ENCODE measurements around the gene TMEM79.

TMEM79 gene

DNA sequence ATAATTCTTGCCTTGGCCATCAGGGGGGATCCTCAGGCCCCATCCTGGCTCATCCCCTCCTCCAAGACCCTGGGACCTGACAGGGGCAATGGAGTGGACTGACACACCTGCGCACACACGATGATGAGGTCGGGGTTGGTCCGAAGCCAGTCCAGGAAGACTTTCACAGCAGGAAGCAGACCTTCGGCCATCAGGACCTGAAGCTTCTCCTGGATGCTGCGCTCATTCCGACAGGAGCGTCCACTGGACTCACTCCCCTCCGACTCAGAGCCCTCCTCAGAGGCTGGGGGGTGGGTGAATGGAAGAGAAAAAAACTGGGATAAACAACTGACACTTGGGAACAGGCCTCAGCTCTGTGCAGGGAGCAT, 20.9 kb upstream of the TMEM79 start:
- no peak for DNase-seq

DNA sequence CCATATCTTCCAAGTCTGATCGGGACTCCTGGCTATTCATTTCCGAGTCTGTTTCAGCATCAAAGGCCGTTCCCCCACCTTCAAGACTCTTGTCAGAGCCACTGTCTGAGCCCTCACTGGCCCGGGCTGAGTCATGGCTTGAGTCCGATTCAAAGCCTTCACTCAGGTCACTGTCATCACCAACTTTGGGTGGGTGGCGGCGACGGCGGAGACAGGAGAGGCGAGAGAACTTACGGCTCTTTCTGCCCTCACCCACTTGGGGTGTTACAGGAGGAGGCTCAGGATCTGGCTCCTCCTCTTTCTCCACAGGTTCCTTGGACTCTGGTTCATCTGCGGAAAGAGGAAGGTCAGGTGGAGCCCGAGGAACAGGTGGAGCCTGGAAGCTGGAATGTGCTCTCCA, 18.1 kb upstream of the TMEM79 start:
- no peak for DNase-seq

DNA sequence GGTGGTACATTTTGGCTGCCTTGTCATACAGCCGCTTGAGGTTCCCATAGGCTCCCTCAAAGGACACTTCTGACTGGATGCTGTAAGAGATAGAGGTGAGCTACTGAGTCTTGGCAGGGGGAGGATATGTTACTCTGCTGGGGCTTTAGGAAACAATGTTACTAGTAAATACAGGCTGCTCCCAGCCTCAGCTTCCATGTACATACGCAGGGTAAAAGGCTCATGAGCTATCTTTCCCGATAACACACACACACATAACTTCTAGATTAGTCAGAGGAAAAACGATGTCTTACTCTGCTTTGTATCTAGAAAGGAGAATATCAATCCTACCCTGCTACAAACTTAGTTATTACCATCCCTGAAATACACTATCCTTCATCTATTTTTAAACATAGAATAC, 15.8 kb upstream of the TMEM79 start:
- DNase-seq = no peak

DNA sequence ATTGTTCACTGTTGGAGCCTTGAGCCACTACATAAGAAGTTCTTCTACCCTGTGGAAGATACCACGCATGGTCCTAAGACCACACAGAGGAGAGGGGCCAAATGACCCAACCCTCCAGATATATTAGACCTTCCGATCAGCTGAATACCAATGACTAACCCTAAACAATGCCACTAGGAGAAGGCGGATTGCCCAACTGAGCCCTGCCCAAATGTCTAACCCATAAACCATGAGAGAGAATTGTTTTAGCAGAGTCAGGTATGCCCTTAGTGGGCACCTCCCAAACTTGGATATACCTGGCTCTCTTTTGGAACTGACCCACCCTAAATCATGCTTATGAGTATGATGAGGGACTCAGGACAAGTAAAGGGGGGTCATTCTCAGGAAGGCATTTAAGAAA, 13.8 kb upstream of the TMEM79 start:
- no peak for DNase-seq

DNA sequence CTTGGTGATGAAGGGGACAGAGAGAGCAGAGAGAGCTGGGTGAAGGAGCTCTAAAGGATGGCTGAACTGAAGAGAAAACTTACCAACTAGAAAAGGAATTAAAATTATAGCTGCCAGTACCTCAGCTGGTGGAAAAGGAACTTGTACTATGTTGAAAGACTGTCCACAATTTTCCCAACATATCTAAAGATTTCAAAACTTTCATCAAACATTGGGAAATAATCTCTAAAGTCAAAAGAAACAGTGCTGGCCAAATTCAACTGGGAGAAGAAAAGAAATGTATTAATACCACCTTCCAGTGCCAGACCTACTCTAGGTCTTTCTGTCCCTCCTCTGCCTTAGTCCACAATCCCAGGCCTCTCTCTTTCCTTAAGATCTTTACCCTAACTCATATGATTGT, 7.6 kb upstream of the TMEM79 start:
- peak in 3 of 4 experiments; percentile 17 to 79 (median 43) for DNase-seq

DNA sequence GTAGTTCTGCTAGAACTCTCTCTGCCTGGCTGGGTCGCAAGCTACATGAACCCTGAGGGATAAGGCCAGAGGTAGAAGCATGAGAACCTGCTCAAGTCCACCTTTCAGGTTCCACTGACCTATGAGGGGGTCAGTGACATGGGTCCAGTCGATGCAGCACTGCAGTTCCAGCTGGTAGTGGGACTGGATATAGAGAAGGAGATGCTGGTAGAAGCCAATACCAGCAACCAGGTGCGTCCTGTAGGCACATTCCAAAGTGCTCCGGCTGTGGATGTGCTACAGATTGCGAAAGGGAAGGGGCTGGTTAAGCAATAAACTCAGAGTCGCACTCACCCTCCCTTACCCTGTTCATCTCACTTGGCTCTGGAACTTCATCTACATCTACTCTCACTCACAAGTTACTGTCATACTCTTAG, 7.2 kb upstream of the TMEM79 start:
- DNase-seq = peak in 3 of 4 experiments; percentile 31 to 63 (median 42)

DNA sequence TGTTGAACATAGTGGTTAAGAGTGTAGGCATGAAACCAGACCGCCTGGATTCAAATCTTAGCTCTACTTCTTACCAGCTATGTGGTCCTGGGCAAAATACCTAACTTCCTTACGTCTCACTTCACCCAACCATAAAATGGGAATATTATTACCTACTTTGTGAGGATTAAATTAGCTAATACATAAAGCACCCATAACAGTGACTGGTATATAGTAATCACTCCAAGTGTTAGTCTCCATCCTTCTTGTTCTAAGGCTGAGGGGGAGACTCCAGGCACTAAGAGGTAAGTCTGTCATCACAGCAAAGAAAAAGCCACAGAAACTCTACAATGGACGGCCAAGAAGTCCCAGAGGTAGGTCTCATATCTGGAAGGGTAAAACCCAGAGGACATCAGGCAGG, 4.3 kb upstream of the TMEM79 start:
- DNase-seq = no peak

DNA sequence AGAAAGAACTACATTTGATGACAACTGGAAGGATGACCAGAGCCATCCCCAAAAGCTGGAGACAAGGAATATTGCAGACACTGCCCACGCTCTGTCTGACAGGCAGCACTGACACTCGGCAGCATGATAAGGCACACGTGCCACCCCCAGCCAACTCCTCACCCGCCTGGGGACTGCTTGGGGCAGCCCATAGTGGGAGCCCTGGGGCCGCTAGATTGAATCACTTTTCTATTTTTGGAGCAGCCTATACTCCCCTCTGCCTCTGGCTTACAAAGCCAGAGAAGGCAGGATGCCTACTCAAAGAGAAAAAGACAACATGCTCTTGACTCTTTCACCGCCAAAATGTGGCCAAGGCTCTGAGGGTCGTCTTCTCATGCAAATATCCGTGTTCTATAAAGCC, 2.8 kb upstream of the TMEM79 start:
- peak; percentile 74 to 85 (median 80) for DNase-seq

DNA sequence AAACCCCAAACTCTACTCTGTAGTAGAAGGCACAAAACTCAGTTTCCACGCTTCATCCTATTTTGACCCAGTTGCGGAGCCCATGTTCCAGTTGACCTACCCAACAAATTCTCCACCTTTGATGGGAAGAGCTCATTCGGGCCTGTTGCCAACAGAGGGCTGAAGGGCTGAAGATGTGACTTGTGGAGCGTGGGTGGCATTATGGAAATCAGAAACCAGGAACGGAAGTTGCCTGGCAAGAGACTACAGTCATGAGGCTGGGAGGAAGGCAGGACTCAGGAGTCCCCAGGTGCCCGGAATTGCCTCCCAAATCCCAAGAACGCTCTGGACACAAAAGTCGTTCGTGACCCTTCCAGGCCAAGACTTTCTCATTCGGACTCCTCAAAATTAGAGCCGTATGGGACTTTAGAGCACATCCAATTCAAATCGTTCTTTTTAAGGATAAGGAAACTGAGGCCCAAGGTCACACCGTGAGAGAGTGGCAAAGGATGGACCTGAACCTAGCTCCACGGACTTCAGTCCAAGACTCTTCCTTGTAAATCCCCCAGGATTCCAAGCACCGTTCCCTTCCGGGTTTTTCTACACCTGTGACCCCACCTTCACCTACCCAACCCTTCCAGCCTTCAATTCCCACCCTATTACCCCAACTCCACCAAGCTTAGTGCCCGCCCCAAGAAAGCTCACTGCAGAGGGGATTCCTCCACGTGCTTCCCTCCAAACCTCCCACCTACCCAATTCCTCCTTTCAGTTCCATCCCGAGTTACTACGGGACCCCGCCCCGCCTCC, 2.2 kb upstream of the TMEM79 start:
- peak; percentile 65 to 88 (median 82) for DNase-seq

DNA sequence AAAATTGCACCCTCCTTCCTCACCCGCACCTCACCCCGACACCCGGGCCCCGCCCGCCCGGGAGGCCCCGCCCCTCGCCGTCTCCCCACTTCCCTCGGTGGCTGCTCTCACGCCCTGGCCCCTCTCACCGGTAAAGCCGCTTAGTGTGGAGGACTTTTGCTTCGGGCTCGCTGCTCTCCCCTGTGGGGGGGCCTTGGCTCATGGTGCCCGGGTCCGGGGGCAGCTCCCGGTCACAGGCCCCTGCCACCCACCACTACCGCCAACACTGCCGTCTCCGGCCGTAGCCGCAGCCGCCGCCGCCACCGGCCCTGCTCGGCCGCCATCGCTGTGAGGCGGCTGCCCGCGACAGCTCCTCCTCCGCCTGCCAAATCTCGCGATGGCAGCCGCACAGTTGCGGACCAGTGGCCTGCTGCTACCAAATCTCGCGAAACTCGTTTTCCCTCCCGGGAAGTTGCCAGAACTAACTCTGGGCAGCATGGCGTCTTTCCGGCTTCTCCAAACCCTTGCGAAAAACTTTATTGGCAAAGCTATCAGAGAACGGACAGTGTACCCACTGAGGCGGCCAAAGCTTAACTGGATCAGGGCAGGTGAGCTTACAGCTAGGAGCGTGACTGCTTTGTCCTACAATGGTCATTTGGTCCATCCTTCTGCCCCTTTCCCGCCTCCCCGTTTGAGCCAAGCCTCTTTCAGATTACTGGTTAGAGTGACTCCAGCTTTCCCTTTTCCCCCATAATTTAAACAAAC, 1.5 kb upstream of the TMEM79 start, which contains the start of gene SMG5:
Gene SMG5 (minus strand): TSS at position 347 of the 744 bp plus-strand sequence. CDS start 145 bp downstream, at position 202.
- peak; percentile 98 to 100 (median 98) for DNase-seq

DNA sequence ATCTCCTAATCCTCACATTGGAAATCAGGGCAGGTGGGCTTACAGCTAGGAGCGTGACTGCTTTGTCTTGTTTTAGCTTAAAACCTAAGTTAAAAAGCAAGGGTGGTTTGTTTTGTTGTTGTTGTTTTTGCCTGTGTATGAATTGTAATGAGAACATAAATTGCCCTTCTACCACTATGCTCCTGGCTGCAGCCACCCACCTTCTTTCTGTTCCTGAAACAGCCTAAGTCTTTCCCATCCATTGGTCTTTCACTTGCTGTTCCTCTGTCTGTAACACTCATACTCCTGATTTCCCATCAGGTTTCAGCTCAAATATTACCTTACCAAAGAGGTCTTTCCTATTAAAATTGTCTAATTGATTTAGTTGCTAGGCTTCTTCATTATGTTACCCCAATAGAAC, 604 bp upstream of the TMEM79 start:
- peak in 3 of 4 experiments; percentile 48 to 53 (median 51) for DNase-seq

DNA sequence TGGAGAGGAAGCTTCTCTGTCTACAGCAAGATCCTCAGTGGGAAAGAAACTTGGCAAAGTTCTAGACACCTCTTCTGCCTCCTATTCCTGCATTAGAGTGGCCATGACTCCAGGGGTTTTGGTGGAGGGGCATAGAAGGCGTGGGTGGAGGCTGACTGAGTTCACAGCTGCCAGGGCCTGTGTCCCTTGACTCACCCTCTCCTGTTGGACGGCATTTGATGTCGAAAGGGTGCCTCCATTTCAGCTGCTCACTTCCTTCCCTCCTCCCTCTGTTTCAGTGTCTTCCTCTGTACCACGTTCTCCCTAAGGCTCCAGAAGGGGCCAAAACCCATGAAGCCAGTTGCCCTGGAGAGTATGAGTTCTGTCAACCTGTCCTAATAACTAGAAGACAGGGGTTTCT, 632 bp downstream of the TMEM79 start:
- peak; percentile 29 to 67 (median 62) for DNase-seq

DNA sequence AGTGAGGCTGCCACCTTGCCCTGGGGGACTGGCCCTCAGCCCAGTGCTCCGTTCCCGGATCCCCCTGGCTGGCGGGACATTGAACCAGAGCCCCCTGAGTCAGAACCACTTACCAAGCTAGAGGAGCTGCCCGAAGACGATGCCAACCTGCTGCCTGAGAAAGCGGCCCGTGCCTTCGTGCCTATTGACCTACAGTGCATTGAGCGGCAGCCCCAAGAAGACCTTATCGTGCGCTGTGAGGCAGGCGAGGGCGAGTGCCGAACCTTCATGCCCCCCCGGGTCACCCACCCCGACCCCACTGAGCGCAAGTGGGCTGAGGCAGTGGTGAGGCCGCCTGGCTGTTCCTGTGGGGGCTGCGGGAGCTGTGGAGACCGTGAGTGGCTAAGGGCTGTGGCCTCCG, 1.3 kb downstream of the TMEM79 start:
- DNase-seq = no peak

DNA sequence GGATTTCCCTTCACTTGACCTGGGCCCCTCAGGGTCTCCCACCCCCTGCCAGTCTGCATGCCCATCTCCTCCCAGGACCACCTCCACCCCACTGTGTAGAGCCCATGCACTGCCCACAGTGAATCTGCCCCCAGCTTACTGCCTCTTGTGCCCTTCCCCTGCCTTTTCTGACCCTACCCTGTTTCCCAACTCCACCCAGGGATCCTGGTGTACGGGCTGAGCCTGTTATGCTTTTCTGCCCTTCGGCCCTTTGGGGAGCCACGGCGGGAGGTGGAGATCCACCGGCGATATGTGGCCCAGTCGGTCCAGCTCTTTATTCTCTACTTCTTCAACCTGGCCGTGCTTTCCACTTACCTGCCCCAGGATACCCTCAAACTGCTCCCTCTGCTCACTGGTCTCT, 1.9 kb downstream of the TMEM79 start:
- no peak for DNase-seq

DNA sequence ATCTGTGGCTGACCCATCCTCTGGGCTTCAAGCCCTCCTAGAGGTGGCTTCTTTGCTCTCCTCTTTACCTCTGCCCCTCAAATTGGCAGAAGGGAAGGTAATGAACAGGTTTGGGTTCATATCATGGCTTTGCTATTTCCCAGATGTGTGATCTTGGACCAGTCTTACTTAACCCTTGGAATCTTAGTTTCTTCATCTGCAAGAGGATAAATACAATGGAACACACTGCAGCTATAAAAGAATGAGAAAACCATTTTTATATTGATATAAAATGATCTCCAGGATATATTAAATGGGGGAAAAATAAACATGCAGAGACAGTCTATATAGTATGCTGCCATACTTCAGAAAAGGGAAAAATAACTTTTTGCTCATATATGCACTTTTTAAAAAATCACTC, 5.7 kb downstream of the TMEM79 start:
- no peak for DNase-seq

DNA sequence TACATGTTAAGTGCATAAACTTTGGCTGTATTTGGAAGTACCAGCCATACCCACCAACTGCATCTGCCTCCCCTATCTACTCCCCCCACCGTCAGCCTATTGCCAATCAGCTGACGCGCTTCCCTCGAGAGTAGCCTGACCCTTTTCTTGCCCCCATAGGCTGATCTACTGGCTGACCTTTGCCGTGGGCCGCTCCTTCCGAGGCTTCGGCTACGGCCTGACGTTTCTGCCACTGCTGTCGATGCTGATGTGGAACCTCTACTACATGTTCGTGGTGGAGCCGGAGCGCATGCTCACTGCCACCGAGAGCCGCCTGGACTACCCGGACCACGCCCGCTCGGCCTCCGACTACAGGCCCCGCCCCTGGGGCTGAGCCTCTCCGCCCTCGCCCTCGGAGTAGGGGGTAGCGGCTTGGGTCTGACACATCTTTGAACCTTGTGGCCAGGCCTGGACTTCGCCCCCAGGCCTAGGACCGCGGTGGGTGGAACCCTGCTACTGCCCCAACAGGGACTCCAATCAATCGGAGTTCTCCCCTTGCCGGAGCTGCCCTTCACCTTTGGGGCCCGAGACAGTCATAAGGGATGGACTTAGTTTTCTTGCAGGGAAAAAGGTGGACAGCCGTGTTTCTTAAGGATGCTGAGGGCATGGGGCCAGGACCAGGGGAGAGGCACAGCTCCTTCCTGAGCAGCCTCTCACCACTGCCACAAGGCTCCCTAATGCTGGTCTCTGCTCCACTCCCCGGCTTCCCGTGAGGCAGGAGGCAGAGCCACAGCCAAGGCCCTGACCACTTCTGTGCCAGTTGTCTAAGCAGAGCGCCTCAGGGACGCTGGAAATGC, 7.3 kb downstream of the TMEM79 start:
- DNase-seq = peak; percentile 80 to 88 (median 83)

DNA sequence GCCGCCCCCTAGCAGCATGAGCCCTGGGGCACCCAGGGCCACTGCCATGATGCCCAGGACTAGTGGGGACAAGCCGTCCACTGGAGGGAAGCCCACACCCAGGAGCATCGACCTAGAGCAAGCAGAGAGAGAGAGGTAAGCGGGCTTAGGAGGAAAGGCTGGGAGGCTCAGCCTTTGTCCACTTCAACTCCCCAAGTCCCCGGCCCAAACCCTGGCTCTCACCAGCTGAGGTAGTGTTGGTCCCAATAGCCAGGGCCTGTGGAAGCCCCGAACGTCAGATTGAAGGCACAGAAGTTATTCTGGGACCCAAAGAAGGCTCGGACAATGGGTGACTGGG, 8.9 kb downstream of the TMEM79 start:
- no peak for DNase-seq

DNA sequence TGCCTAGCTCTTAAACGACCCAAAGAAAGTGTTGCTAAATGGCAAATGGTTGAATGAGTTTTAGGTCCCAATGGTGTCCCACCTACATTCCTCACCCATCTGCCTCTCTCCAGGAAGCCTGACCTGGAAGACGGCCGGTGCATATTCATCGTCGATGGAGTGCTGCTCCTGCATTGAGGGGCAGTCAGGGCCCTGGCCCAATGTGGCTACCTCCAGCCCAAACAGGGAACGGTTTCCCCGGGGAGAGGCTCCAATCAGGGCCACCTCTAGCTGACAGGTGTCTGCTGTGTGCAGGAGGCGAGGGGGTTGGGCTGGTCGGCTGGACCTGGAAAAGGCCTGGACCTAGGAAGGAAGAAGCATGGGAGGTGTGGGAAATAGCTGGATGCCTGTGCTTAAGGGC, 9.8 kb downstream of the TMEM79 start:
- DNase-seq = no peak

DNA sequence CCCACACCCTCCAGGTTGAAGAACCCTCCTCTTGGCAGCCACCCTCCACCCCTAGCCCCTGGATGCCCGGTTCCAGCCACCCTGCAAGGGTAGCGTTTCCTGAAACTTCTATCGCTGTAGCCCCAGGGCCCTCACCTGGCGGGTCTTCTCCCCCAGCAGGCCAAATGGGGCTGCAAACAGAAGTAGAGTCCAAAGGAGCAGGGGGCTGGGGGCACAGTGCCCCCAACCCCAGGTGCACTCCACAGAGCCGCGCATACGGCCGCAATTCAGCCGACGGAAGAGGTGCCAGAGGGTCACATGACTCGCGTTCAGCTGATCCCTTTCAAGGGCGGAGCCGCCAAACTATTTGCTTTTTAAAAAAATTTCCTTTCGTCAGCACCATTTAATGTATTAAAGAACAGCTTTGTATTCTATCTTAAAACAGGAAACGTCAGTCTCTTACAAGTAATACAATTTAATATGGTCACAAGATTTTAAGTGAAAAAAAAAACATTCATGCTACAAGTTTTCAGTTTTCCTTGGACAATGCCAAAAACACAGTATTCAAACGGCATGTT, 11.3 kb downstream of the TMEM79 start, which contains the start of gene GLMP:
Gene GLMP (minus strand): TSS at position 289 of the 557 bp plus-strand sequence. CDS start 34 bp downstream, at position 255.
- peak; percentile 68 to 88 (median 81) for DNase-seq

DNA sequence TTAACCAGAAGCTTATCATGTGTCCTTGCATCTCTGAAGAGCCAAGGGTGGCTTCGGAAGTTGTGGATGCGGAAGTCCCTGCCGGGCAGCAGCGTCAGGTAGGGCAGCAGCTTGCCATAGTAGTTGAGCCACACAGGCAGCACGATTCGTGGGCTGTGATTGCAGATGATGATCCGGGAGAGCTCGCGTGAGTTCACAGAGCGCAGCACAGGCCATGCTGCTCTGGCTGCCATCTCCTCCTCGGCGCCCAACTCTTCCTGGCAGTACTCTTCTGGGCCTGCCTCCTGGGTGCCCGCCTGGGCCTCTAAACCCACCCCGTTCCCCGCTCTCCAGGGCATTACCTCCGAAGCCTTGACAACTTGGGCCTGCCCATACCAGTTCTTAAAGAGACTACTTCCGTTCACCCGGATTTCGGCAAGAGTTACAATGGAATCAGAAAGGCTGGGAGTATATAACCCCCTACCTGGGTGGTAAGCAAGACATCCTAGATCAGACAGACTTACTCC, 14.8 kb downstream of the TMEM79 start, which contains the start of gene VHLL:
Gene VHLL (minus strand): TSS at position 456 of the 506 bp plus-strand sequence. CDS start 118 bp downstream, at position 338.
- DNase-seq = no peak

DNA sequence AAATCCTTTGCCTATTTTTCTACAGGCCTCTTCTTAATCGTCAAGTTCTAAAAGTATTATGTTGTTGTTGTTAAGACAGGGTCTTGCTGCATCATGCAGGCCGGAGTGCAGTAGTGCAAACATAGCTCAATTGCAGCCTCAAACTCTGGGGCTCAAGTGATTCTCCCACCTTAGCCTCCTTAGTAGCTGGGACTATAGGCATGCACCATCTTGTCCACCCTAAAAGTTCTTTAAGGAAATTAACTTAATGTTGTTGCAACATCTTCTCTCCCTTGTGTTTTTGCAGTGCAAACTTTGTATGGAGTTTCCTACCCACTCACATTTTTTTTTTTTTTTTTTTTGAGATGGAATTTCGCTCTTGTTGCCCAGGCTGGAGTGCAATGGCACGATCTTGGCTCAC, 19.1 kb downstream of the TMEM79 start:
- DNase-seq = no peak

DNA sequence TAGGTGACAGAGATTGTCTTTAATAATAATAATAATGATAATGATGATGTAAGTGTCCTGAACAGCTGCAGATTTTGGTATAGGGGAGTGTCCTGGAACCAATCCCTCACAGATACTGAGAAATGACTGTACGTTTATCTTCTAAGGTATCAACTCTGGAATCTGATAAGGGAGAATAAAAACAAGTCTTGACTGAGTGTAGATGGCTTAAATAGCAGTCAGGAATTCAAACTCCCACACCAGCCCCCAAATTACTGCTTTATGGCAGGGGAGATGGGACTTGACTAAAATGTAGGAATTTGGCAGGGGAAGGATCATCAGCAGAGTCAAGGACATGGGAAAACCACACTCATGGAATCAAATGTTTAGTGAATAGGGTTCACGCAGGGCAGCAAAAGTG, 21.1 kb downstream of the TMEM79 start:
- DNase-seq = no peak
